Peyer's patch (tissue), 4 donors: Measurements from ENCODE around the gene GARIN5A.

Experiments
- CTCF ChIP-seq, 6 experiments: fragments of 450-650 bp in 4 of 6; fragments of 200-600 bp in 2 of 6; sonication (generic) in 1 of 6; IDR thresholded peaks; one replicate each; pipeline ENCODE4 v1.5.1; 2017 to 2019; ENCODE audit warnings: antibody characterized with exemption in 6 of 6, mild to moderate bottlenecking in 3 of 6, moderate library complexity in 1 of 6
- POLR2A ChIP-seq, 2 donors: fragments of 450-650 bp; IDR thresholded peaks; one replicate each; pipeline ENCODE4 v1.5.1; 2017; ENCODE audit warnings: antibody characterized with exemption in 2 of 2, mild to moderate bottlenecking in 2 of 2, moderate library complexity in 2 of 2

- TF ChIP-seq CTCF (IDR thresholded peaks at IDR 0.05) (no peak), POLR2A (IDR thresholded peaks at IDR 0.05) (no peak)
These were observed 37.9 kb upstream of the GARIN5A start for GRCh38 chr19:50514346-50515167.
